Embryonic facial prominence (tissue), 1 donor: Measurements from ENCODE around the gene PPP1CA.
"Not testable (repeated sequence)": the region's sequence is repeated elsewhere in the genome, so short reads cannot be mapped to it uniquely, and the experiment has no call there.

Experiments used
- DNase-seq: peaks from one replicate; pipeline ENCODE4 v3.0.0-alpha.2; 2016; ENCODE audit errors: extremely low spot score

The PPP1CA gene

GRCh38 chr11:67404515-67405195, 3.0 kb upstream of the PPP1CA start:
- DNase-seq = no peak

- DNase-seq = not testable (repeated sequence)
Measured at GRCh38 chr11:67403085-67403484, 1.4 kb upstream of the PPP1CA start.

- DNase-seq = not testable (repeated sequence)
Measured at GRCh38 chr11:67402192-67402839, 658 bp upstream of the PPP1CA start.

- no peak for DNase-seq
Measured at GRCh38 chr11:67400942-67401494, 640 bp downstream of the PPP1CA start.

GRCh38 chr11:67400251-67400941, 1.3 kb downstream of the PPP1CA start:
- no peak for DNase-seq

GRCh38 chr11:67398661-67399563, 2.7 kb downstream of the PPP1CA start:
- no peak for DNase-seq

GRCh38 chr11:67397986-67398660, 3.5 kb downstream of the PPP1CA start:
- DNase-seq = no peak

- no peak for DNase-seq
Measured at GRCh38 chr11:67397536-67397935, 4.1 kb downstream of the PPP1CA start.

GRCh38 chr11:67396587-67397389, 4.9 kb downstream of the PPP1CA start:
- DNase-seq = no peak

- no peak for DNase-seq
Measured at GRCh38 chr11:67396259-67396581, 5.4 kb downstream of the PPP1CA start.

- DNase-seq = no peak
Measured at GRCh38 chr11:67395555-67396258, 6.0 kb downstream of the PPP1CA start.

GRCh38 chr11:67393990-67394389, 7.7 kb downstream of the PPP1CA start:
- DNase-seq = no peak

GRCh38 chr11:67393437-67393836, 8.2 kb downstream of the PPP1CA start:
- no peak for DNase-seq

- DNase-seq = no peak
Measured at GRCh38 chr11:67392183-67392715, 9.4 kb downstream of the PPP1CA start.

- peak; percentile 87 for DNase-seq
Measured at GRCh38 chr11:67391304-67392182, 10.1 kb downstream of the PPP1CA start, which contains the start of gene RAD9A. Gene RAD9A, plus strand, starts transcription at chr11:67391986. Its CDS starts 59 bp downstream, at chr11:67392045.

- DNase-seq = no peak
Measured at GRCh38 chr11:67390947-67391303, 10.7 kb downstream of the PPP1CA start.

GRCh38 chr11:67389477-67389876, 12.2 kb downstream of the PPP1CA start:
- no peak for DNase-seq

GRCh38 chr11:67387518-67387917, 14.1 kb downstream of the PPP1CA start:
- DNase-seq = no peak
